Hematopoietic multipotent progenitor cell treated with erythropoietin and hydrocortisone succinate and interleukin-3 and kit ligand, for 17 days (in vitro differentiated cells): ENCODE results near the gene ARHGAP15.
A peak's percentile ranks its signal among the peaks of the same experiment; 100 is the strongest.

Experiments
- DNase-seq: peaks from one replicate; pipeline ENCODE4 v3.0.0-alpha.2; 2015; ENCODE audit warnings: low spot score

Gene ARHGAP15

GRCh38 chr2:143144813-143145455 is 15.7 kb downstream of the ARHGAP15 start:
- no peak for DNase-seq

GRCh38 chr2:143146366-143146765 is 17.1 kb downstream of the ARHGAP15 start:
- DNase-seq, result no peak

GRCh38 chr2:143146815-143147530 is 17.8 kb downstream of the ARHGAP15 start:
- DNase-seq, result no peak

- peak; percentile 64 for DNase-seq
These were observed 18.8 kb downstream of the ARHGAP15 start for GRCh38 chr2:143148011-143148410.

- no peak for DNase-seq
These were observed 19.5 kb downstream of the ARHGAP15 start for GRCh38 chr2:143148757-143149156.

- no peak for DNase-seq
These were observed 21.1 kb downstream of the ARHGAP15 start for GRCh38 chr2:143150287-143150686.

GRCh38 chr2:143151111-143151752 is 22.0 kb downstream of the ARHGAP15 start:
- no peak for DNase-seq

GRCh38 chr2:143152219-143152618 is 23.0 kb downstream of the ARHGAP15 start:
- DNase-seq, result no peak

- no peak for DNase-seq
These were observed 23.4 kb downstream of the ARHGAP15 start for GRCh38 chr2:143152637-143153036.

GRCh38 chr2:143155661-143156060 is 26.4 kb downstream of the ARHGAP15 start:
- DNase-seq, result no peak

GRCh38 chr2:143157001-143157400 is 27.8 kb downstream of the ARHGAP15 start:
- DNase-seq, result no peak

GRCh38 chr2:143157418-143157817 is 28.2 kb downstream of the ARHGAP15 start:
- no peak for DNase-seq

- no peak for DNase-seq
These were observed 28.9 kb downstream of the ARHGAP15 start for GRCh38 chr2:143158098-143158497.

GRCh38 chr2:143158551-143159485 is 29.6 kb downstream of the ARHGAP15 start:
- no peak for DNase-seq

GRCh38 chr2:143159486-143159840 is 30.2 kb downstream of the ARHGAP15 start:
- no peak for DNase-seq

- DNase-seq, result no peak
These were observed 31.8 kb downstream of the ARHGAP15 start for GRCh38 chr2:143160732-143161707.

- peak; percentile 45 for DNase-seq
These were observed 33.1 kb downstream of the ARHGAP15 start for GRCh38 chr2:143162123-143162837.

GRCh38 chr2:143162997-143163396 is 33.8 kb downstream of the ARHGAP15 start:
- no peak for DNase-seq

- no peak for DNase-seq
These were observed 34.3 kb downstream of the ARHGAP15 start for GRCh38 chr2:143163499-143163898.

- no peak for DNase-seq
These were observed 36.1 kb downstream of the ARHGAP15 start for GRCh38 chr2:143165291-143165690.
